Measurements from ENCODE around the gene ALOX15B.

Gene ALOX15B

DNA sequence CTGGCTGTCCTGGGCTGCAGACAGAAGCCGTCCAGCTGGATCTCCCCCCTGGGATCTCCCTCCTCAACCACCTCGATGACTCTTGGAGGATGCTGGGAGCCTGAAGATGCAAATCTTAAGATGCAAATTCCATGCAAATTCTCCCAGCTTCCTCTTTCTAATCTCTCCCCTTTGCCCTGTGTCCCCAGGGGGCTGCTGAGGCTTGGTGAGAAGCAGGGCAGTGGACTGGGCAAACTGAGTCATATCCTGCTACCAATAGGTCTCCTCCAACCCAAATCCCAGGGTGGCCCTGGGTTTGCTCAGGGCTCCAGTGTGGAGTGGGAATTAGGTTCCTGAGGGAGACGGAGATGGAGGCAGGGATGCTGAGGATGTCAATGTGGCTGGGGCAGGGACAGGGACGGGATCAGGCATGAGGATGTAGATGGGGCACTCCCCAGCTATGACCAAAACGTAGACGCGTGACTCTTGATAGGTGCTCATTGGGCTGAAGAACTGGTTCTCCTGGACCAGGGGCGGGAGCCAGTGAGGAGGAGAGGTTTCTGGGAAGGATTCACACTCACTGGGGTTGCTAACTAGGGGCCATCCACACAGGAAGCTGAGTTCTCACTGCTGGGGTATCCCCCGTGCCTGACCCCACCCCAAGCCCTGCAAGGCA lies 52.3 kb downstream of the ALOX15B start:
- peaks cover 3 to 14% of the 10 kb centered on the region in 2 donors for H3K27me3 ChIP-seq (ENCODE audit: control insufficient read depth in 2 of 2, insufficient read depth in 2 of 2, low read length in 2 of 2)
- no peak overlapping the region for H3K27ac ChIP-seq (ENCODE audit: low read depth in 2 of 2, low read length in 2 of 2)

DNA sequence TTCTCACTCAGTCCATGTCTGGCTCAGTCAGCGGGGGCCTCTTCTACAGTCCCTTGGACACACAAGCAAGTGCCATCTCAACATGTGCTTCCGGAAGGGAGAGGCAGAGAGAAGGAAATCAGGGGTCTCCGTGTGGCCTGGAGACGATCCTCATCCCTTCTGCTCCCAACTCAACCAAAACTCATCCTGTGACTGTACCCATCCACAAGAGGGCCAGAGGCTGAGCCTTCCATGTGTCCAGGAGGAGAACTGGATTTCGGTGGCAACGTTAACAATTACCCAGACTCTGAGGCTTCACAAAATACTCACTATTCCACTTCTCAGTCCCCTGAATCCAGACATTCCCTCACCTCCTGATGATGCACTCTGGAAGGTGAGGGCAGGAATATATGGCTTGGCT lies 56.5 kb downstream of the ALOX15B start:
- Histone ChIP-seq H3K4me1 (ENCODE audit: control insufficient read depth in 2 of 2, insufficient read depth in 2 of 2, low read length in 2 of 2) (peaks cover 0 to 2% of the 10 kb centered on the region in 2 donors), H3K9ac (ENCODE audit: low read depth in 1 of 2, low read length in 2 of 2) (no peak overlapping the region), H3K36me3 (ENCODE audit: control insufficient read depth in 2 of 2, insufficient read depth in 2 of 2, low read length in 2 of 2) (no peaks in the 10 kb centered on the region), H3K9me3 (ENCODE audit: control insufficient read depth in 2 of 2, low read length in 2 of 2) (no peaks in the 10 kb centered on the region), H3K27me3 (ENCODE audit: control insufficient read depth in 2 of 2, insufficient read depth in 2 of 2, low read length in 2 of 2) (peaks cover 3 to 11% of the 10 kb centered on the region in 2 donors), H3K27ac (ENCODE audit: low read depth in 2 of 2, low read length in 2 of 2) (no peak overlapping the region), H3K4me3 (ENCODE audit: low read length in 2 of 2) (no peak overlapping the region)

More for the DNA sequence above, 52.3 kb downstream of the ALOX15B start:
- H3K4me3 ChIP-seq (ENCODE audit: low read length in 2 of 2): no peak overlapping the region
- peaks cover 0 to 2% of the 10 kb centered on the region in 2 donors for H3K4me1 ChIP-seq (ENCODE audit: control insufficient read depth in 2 of 2, insufficient read depth in 2 of 2, low read length in 2 of 2)
- H3K36me3 ChIP-seq (ENCODE audit: control insufficient read depth in 2 of 2, insufficient read depth in 2 of 2, low read length in 2 of 2): no peaks in the 10 kb centered on the region
- H3K9ac ChIP-seq (ENCODE audit: low read depth in 1 of 2, low read length in 2 of 2): no peak overlapping the region
- no peaks in the 10 kb centered on the region for H3K9me3 ChIP-seq (ENCODE audit: control insufficient read depth in 2 of 2, low read length in 2 of 2)

DNA sequence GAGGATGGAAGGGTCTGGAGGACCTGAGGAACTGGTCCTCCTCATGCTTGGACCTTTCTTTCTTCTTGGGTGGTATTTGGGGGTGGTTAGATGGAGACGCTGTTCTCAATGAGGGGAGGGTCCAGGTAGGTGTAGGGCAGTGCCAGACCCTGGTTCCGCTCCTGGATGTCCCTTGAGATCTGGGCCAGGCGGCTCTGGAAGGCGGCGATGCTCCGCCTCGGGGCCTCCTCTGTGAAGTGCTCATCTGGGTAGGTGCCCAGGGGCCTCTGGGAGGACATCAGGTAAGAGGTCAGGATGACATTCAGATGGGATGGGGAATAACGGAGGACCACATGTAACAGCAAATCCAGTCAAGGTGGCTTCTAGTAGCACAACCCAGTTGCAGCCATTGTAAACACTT lies 57.7 kb downstream of the ALOX15B start:
- H3K27ac ChIP-seq (ENCODE audit: low read depth in 2 of 2, low read length in 2 of 2): no peak overlapping the region
- H3K4me3 ChIP-seq (ENCODE audit: low read length in 2 of 2): no peak overlapping the region
- H3K27me3 ChIP-seq (ENCODE audit: control insufficient read depth in 2 of 2, insufficient read depth in 2 of 2, low read length in 2 of 2): peaks cover 3 to 7% of the 10 kb centered on the region in 2 donors
- H3K9me3 ChIP-seq (ENCODE audit: control insufficient read depth in 2 of 2, low read length in 2 of 2): no peaks in the 10 kb centered on the region
- no peak overlapping the region for H3K9ac ChIP-seq (ENCODE audit: low read depth in 1 of 2, low read length in 2 of 2)
- H3K4me1 ChIP-seq (ENCODE audit: control insufficient read depth in 2 of 2, insufficient read depth in 2 of 2, low read length in 2 of 2): peaks cover 0 to 2% of the 10 kb centered on the region in 2 donors
- H3K36me3 ChIP-seq (ENCODE audit: control insufficient read depth in 2 of 2, insufficient read depth in 2 of 2, low read length in 2 of 2): no peaks in the 10 kb centered on the region
